CD4-positive, alpha-beta T cell (primary cell): ENCODE data around the gene NKAPL. TPM values are rescaled to one million over a fixed set of nuclear protein-coding genes. Genes with fewer than 3 reads are reported as not detected.

Source experiments
- ATAC-seq: fragments of 200-7000 bp; cut with Tn5 transposase; one replicate; pipeline ENCODE4 v1.10.0; 2022; ENCODE audit warnings: mild to moderate bottlenecking; ENCODE audit not compliant: poor library complexity
- CTCF ChIA-PET: fragments of 350-600 bp; sonication (Branson Sonifier 250); formaldehyde crosslinking; loops from one replicate; lab custom pipeline; 2021; ENCODE audit warnings: antibody characterized with exemption, inconsistent platforms; lab: Charles Lee
- POLR2A ChIA-PET: fragments of 350-600 bp; sonication (Branson Sonifier 250); formaldehyde crosslinking; loops from one replicate; lab custom pipeline; 2021; ENCODE audit warnings: antibody characterized with exemption, inconsistent platforms; lab: Charles Lee
- DNase-seq, 14 experiments: peaks; one replicate each; pipeline ENCODE4 v3.0.0-alpha.2; 2013 to 2020; ENCODE audit warnings: mixed read lengths in 2 of 14
- H3K27ac ChIP-seq, 2 donors: one replicate each; pipeline versions ENCODE4 v1.5.1 to v1.7.0; 2013; ENCODE audit warnings: low read length in 2 of 2, low read depth in 1 of 2, mild to moderate bottlenecking in 1 of 2
- H3K27me3 ChIP-seq, 2 experiments: 1 replicate in 1 of 2; 2 replicates in 1 of 2; pipeline versions ENCODE4 v1.6.1 to v1.7.0; 2013; ENCODE audit warnings: low read length in 2 of 2, control low read depth in 1 of 2, mild to moderate bottlenecking in 1 of 2, moderate library complexity in 1 of 2; ENCODE audit not compliant: insufficient read depth in 2 of 2, control insufficient read depth in 1 of 2
- H3K36me3 ChIP-seq: one replicate; pipeline ENCODE4 v1.6.1; 2013; ENCODE audit warnings: low read length, control low read depth; ENCODE audit not compliant: insufficient read depth
- H3K4me1 ChIP-seq: one replicate; pipeline ENCODE4 v1.6.1; 2013; ENCODE audit warnings: low read length, control low read depth; ENCODE audit not compliant: insufficient read depth
- H3K4me3 ChIP-seq: one replicate; pipeline ENCODE4 v1.5.1; 2013; ENCODE audit warnings: mild to moderate bottlenecking, low read length, moderate library complexity
- H3K9me3 ChIP-seq, 2 experiments: 1 replicate in 1 of 2; 2 replicates in 1 of 2; pipeline versions ENCODE4 v1.6.1 to v1.7.0; 2013; ENCODE audit warnings: low read length in 2 of 2, mild to moderate bottlenecking in 2 of 2, control low read depth in 1 of 2, moderate library complexity in 1 of 2; ENCODE audit not compliant: control insufficient read depth in 1 of 2, insufficient read depth in 1 of 2
- H3K27ac Mint-ChIP-seq: one replicate; pipeline ENCODE4 v1.8.0; 2020; ENCODE audit warnings: mixed read lengths
- H3K27me3 Mint-ChIP-seq: one replicate; pipeline ENCODE4 v1.8.0; 2021; ENCODE audit warnings: mixed read lengths
- H3K36me3 Mint-ChIP-seq: one replicate; pipeline ENCODE4 v1.8.0; 2021; ENCODE audit warnings: low read depth, mixed read lengths
- H3K4me1 Mint-ChIP-seq: one replicate; pipeline ENCODE4 v1.8.0; 2021; ENCODE audit warnings: low read depth, mixed read lengths
- H3K4me3 Mint-ChIP-seq: one replicate; pipeline ENCODE4 v1.8.0; 2020; ENCODE audit warnings: mild to moderate bottlenecking, mixed read lengths
- H3K9me3 Mint-ChIP-seq: one replicate; pipeline ENCODE4 v1.8.0; 2020; ENCODE audit warnings: mixed read lengths
- CTCF ChIP-seq: fragments of 200-600 bp; IDR thresholded peaks from one replicate; pipeline ENCODE4 v1.8.0; 2022; ENCODE audit warnings: antibody characterized with exemption, mild to moderate bottlenecking
- intact Hi-C, 2 experiments: fragments of 100-400 bp; cut with DNase I in 1 of 2; cut with micrococcal nuclease in 1 of 2; formaldehyde crosslinking; loops; one replicate each; pipeline versions ENCODE4 v1.15.1 to v1.9.0; 2023 to 2025; cut with DNase I, micrococcal nuclease
- total RNA-seq, 174 experiments: library from RNA in 2 of 174; stranded (reverse) in 2 of 174; gene quantifications; one replicate each; pipeline ENCODE4 v1.2.3 and lab custom pipeline; 2021 to 2026

Gene NKAPL
- total RNA-seq, 2 experiments from 2014 or later: not detected

- Histone ChIP-seq H3K36me3 (peaks cover 4% of the 10 kb centered on the region), H3K4me1 (peaks cover 15% of the 10 kb centered on the region), H3K27ac (no peak overlapping the region), H3K4me3 (no peak overlapping the region), H3K27me3 (peaks cover 19 to 45% of the 10 kb centered on the region in 2 experiments), H3K9me3 (peaks cover 0 to 5% of the 10 kb centered on the region in 2 experiments)
- ATAC-seq (no peak), DNase-seq (no peak)
- peaks cover 15% of the 10 kb centered on the region for H3K4me1 Mint-ChIP-seq
- CTCF ChIA-PET: interaction anchor here (0.7 kb wide), 1 partner anchor 72 kb away, joined by 3 read pairs; no protein-coding TSS in a partner anchor
- peaks cover 65% of the 10 kb centered on the region for H3K27me3 Mint-ChIP-seq
- TF ChIP-seq CTCF: no peak
- H3K4me3 Mint-ChIP-seq: no peak overlapping the region
- no peaks in the 10 kb centered on the region for H3K36me3 Mint-ChIP-seq
- POLR2A ChIA-PET: no interaction called here
- no peak overlapping the region for H3K27ac Mint-ChIP-seq
- intact Hi-C loops: no loop called here
- no peaks in the 10 kb centered on the region for H3K9me3 Mint-ChIP-seq
Measured at GRCh38 chr6:28226460-28226859, 32.6 kb upstream of the NKAPL start.

GRCh38 chr6:28232785-28233184 is 26.3 kb upstream of the NKAPL start:
- Mint-ChIP-seq H3K4me3 (no peak overlapping the region), H3K27me3 (peaks cover 25% of the 10 kb centered on the region), H3K9me3 (no peaks in the 10 kb centered on the region), H3K27ac (no peak overlapping the region), H3K4me1 (no peaks in the 10 kb centered on the region), H3K36me3 (no peaks in the 10 kb centered on the region)
- Histone ChIP-seq H3K27ac (no peak overlapping the region), H3K9me3 (no peaks in the 10 kb centered on the region), H3K4me1 (no peaks in the 10 kb centered on the region), H3K27me3 (no peaks in the 10 kb centered on the region), H3K4me3 (no peak overlapping the region), H3K36me3 (peaks cover 4% of the 10 kb centered on the region)
- intact Hi-C loops: no loop called here
- CTCF ChIA-PET: no interaction called here
- DNase-seq (no peak), ATAC-seq (no peak)
- no peak for TF ChIP-seq CTCF
- POLR2A ChIA-PET: no interaction called here

GRCh38 chr6:28235912-28236452 is 23.1 kb upstream of the NKAPL start:
- no peaks in the 10 kb centered on the region for H3K9me3 Mint-ChIP-seq
- DNase-seq (no peak), ATAC-seq (no peak)
- H3K4me3 Mint-ChIP-seq: no peak overlapping the region
- CTCF ChIA-PET: no interaction called here
- H3K27me3 Mint-ChIP-seq: peaks cover 18% of the 10 kb centered on the region
- no peak for TF ChIP-seq CTCF
- POLR2A ChIA-PET: no interaction called here
- Histone ChIP-seq H3K27me3 (no peaks in the 10 kb centered on the region), H3K36me3 (no peaks in the 10 kb centered on the region), H3K27ac (no peak overlapping the region), H3K9me3 (no peaks in the 10 kb centered on the region), H3K4me1 (no peaks in the 10 kb centered on the region), H3K4me3 (no peak overlapping the region)
- no peaks in the 10 kb centered on the region for H3K4me1 Mint-ChIP-seq
- intact Hi-C loops: no loop called here
- H3K36me3 Mint-ChIP-seq: no peaks in the 10 kb centered on the region
- H3K27ac Mint-ChIP-seq: no peak overlapping the region
